Measurements from ENCODE around the gene TRPM2. TPM values are rescaled to one million over a fixed set of nuclear protein-coding genes. Genes with fewer than 3 reads are reported as not detected.

The TRPM2 gene
- total RNA-seq, 1 experiment from 2014 or later, result 0.26 TPM

DNA sequence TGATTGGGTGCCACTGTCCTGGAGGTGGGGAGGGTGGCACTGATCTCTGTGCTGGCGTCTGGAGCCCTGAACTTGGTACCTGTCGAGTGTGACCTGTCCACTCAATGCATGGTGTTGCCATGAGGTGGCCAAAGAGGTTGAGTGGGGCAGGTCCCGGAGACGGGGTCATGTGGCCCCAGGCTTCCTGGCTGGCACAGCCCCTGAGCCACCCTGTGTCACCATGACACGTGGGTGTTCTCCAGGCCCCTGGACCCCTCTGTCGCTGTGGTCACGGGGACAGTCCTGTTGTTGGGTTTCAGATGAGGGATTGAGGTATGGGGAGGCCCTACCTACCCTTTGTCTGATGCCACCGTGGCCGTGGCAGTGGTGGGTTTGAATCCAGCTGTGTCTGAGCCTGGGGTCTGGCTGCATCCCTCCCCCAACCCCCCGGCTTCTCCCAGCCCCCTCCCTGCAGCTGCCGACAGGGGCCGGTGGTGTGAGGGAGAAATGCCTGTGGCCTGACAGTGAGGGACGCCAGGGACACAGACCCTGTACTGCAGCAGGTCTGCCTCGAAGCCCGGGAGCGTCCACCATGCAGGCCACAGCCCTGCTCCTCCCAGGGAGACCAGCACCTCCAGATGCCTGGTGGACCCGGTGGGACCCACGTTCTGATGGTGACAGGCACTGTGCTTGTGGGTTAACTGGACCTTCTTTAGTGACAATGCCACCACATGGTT lies 12.0 kb downstream of the TRPM2 start:
- intact Hi-C loops (cut with micrococcal nuclease; ENCODE audit: unreplicated experiment) (no loop called here), in situ Hi-C loops (cut with HindIII; ENCODE audit: low pct_unique_long_range_greater_than_20kb, low sequenced_read_pairs) (no loop called here)
- Histone ChIP-seq H3K4me1 (ENCODE audit: control insufficient read depth, insufficient read depth, low read length) (no peaks in the 10 kb centered on the region), H3K4me3 (ENCODE audit: low read depth in 2 of 2, low read length in 2 of 2) (no peak overlapping the region), H3K36me3 (ENCODE audit: control insufficient read depth, insufficient read depth, low read length) (no peaks in the 10 kb centered on the region), H3K9me3 (ENCODE audit: control insufficient read depth, insufficient read depth, low read depth, low read length) (no peaks in the 10 kb centered on the region), H3K27me3 (ENCODE audit: control insufficient read depth, insufficient read depth, low read length) (no peaks in the 10 kb centered on the region), H3K27ac (ENCODE audit: low read length) (no peak overlapping the region)
- TF ChIP-seq, protein P1, sequence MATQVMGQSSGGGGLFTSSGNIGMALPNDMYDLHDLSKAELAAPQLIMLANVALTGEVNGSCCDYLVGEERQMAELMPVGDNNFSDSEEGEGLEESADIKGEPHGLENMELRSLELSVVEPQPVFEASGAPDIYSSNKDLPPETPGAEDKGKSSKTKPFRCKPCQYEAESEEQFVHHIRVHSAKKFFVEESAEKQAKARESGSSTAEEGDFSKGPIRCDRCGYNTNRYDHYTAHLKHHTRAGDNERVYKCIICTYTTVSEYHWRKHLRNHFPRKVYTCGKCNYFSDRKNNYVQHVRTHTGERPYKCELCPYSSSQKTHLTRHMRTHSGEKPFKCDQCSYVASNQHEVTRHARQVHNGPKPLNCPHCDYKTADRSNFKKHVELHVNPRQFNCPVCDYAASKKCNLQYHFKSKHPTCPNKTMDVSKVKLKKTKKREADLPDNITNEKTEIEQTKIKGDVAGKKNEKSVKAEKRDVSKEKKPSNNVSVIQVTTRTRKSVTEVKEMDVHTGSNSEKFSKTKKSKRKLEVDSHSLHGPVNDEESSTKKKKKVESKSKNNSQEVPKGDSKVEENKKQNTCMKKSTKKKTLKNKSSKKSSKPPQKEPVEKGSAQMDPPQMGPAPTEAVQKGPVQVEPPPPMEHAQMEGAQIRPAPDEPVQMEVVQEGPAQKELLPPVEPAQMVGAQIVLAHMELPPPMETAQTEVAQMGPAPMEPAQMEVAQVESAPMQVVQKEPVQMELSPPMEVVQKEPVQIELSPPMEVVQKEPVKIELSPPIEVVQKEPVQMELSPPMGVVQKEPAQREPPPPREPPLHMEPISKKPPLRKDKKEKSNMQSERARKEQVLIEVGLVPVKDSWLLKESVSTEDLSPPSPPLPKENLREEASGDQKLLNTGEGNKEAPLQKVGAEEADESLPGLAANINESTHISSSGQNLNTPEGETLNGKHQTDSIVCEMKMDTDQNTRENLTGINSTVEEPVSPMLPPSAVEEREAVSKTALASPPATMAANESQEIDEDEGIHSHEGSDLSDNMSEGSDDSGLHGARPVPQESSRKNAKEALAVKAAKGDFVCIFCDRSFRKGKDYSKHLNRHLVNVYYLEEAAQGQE (IDR thresholded peaks at IDR 0.05; ENCODE audit: insufficient read depth in 1 of 2, low read depth in 2 of 2, low read length in 1 of 2), result no peak
- TF ChIP-seq TCF7L2 (IDR thresholded peaks at IDR 0.05; ENCODE audit: low read depth, low read length) (no peak), POLR2AphosphoS5 (IDR thresholded peaks at IDR 0.05; ENCODE audit: low read depth, low read length) (no peak), SIN3A (IDR thresholded peaks at IDR 0.05; ENCODE audit: borderline replicate concordance, insufficient read depth, low read depth, low read length) (no peak)
- TF ChIP-seq, protein P2, sequence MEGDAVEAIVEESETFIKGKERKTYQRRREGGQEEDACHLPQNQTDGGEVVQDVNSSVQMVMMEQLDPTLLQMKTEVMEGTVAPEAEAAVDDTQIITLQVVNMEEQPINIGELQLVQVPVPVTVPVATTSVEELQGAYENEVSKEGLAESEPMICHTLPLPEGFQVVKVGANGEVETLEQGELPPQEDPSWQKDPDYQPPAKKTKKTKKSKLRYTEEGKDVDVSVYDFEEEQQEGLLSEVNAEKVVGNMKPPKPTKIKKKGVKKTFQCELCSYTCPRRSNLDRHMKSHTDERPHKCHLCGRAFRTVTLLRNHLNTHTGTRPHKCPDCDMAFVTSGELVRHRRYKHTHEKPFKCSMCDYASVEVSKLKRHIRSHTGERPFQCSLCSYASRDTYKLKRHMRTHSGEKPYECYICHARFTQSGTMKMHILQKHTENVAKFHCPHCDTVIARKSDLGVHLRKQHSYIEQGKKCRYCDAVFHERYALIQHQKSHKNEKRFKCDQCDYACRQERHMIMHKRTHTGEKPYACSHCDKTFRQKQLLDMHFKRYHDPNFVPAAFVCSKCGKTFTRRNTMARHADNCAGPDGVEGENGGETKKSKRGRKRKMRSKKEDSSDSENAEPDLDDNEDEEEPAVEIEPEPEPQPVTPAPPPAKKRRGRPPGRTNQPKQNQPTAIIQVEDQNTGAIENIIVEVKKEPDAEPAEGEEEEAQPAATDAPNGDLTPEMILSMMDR (IDR thresholded peaks at IDR 0.05), result no peak
- no TSS peak for BruUV-seq (replicated peaks)
- ChIA-PET CTCF (no interaction called here), POLR2A (no interaction called here)
- no peak for DNase-seq (ENCODE audit: low read depth, low spot score)
- ATAC-seq, result no peak

DNA sequence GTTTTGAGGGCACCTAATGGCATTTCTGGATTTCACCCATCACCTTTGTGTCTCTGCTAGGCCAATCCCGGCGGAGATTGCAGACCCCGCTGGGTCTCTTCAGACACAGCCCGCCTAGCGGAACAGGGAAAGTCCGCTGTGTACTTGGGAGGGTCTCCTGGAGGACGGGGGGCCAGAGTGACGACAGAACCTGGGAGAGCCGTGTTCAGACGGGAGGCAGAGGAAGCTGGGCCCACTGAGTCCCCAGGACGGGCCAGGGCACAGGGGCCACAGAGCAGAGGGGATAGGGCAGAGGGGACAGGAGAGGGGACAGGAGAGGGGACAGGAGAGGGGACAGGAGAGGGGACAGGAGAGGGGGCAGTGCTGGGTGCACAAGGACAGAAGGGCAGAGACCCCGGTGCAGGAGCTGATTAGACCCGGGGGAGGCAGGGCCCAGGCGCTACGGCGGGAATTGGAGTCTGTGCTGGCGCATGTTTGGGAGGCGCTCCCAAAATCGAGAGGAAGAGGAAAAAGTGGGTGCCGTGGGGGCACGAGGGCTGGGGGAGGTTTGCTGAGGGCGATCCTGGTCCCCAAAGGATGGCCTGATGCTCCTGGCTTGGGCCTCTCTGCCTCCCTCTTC lies 12.7 kb downstream of the TRPM2 start:
- Histone ChIP-seq H3K4me1 (ENCODE audit: control insufficient read depth, insufficient read depth, low read length) (no peaks in the 10 kb centered on the region), H3K36me3 (ENCODE audit: control insufficient read depth, insufficient read depth, low read length) (no peaks in the 10 kb centered on the region), H3K27ac (ENCODE audit: low read length) (no peak overlapping the region), H3K4me3 (ENCODE audit: low read depth in 2 of 2, low read length in 2 of 2) (no peak overlapping the region), H3K27me3 (ENCODE audit: control insufficient read depth, insufficient read depth, low read length) (no peaks in the 10 kb centered on the region), H3K9me3 (ENCODE audit: control insufficient read depth, insufficient read depth, low read depth, low read length) (no peaks in the 10 kb centered on the region)
- ChIA-PET POLR2A (no interaction called here), CTCF (no interaction called here)
- TF ChIP-seq, protein P2 (IDR thresholded peaks at IDR 0.05), result no peak
- no peak for TF ChIP-seq TCF7L2 (IDR thresholded peaks at IDR 0.05; ENCODE audit: low read depth, low read length)
- no peak for TF ChIP-seq POLR2AphosphoS5 (IDR thresholded peaks at IDR 0.05; ENCODE audit: low read depth, low read length)
- TF ChIP-seq SIN3A (IDR thresholded peaks at IDR 0.05; ENCODE audit: borderline replicate concordance, insufficient read depth, low read depth, low read length), result no peak
- TF ChIP-seq, protein P1 (IDR thresholded peaks at IDR 0.05; ENCODE audit: insufficient read depth in 1 of 2, low read depth in 2 of 2, low read length in 1 of 2), result no peak
- ATAC-seq (no peak), DNase-seq (ENCODE audit: low read depth, low spot score) (no peak)
- intact Hi-C loops (cut with micrococcal nuclease; ENCODE audit: unreplicated experiment) (no loop called here), in situ Hi-C loops (cut with HindIII; ENCODE audit: low pct_unique_long_range_greater_than_20kb, low sequenced_read_pairs) (no loop called here)
- no TSS peak for BruUV-seq (replicated peaks)
